GM23248 (cell line): ENCODE results near the gene OR2AE1. TPM values are rescaled to one million over a fixed set of nuclear protein-coding genes. Genes with fewer than 3 reads are reported as not detected.

ENCODE experiments used
- DNase-seq: peaks from one replicate; pipeline ENCODE4 v3.0.0-alpha.2; 2015
- H2AFZ ChIP-seq: fragments of 200-600 bp; sonication (generic); 2 replicates; pipeline ENCODE4 v1.6.1; 2016; ENCODE audit warnings: antibody characterized with exemption
- H3F3A ChIP-seq: fragments of 200-600 bp; sonication (generic); 2 replicates; pipeline ENCODE4 v1.6.1; 2016; ENCODE audit warnings: mild to moderate bottlenecking, antibody characterized with exemption, mixed run types; ENCODE audit not compliant: insufficient read depth
- H3K27ac ChIP-seq: fragments of 200-600 bp; sonication (generic); 2 replicates; pipeline ENCODE4 v1.5.1; 2016; ENCODE audit warnings: mild to moderate bottlenecking
- H3K27me3 ChIP-seq: fragments of 200-600 bp; sonication (generic); replicated peaks from 2 replicates; pipeline ENCODE4 v1.6.1; 2016; ENCODE audit warnings: mild to moderate bottlenecking; ENCODE audit not compliant: insufficient read depth
- H3K36me3 ChIP-seq: fragments of 200-600 bp; sonication (generic); 2 replicates; pipeline ENCODE4 v1.6.1; 2016; ENCODE audit warnings: low read depth, mild to moderate bottlenecking
- H3K4me1 ChIP-seq: fragments of 200-600 bp; sonication (generic); 2 replicates; pipeline ENCODE4 v1.6.1; 2016; ENCODE audit warnings: mild to moderate bottlenecking; ENCODE audit not compliant: insufficient read depth
- H3K4me2 ChIP-seq: fragments of 200-600 bp; sonication (generic); one replicate; pipeline ENCODE4 v1.6.1; 2016; ENCODE audit warnings: mild to moderate bottlenecking; ENCODE audit not compliant: unreplicated experiment
- H3K4me3 ChIP-seq: fragments of 200-600 bp; sonication (generic); 2 replicates; pipeline ENCODE4 v1.5.1; 2016; ENCODE audit warnings: mild to moderate bottlenecking
- H3K79me2 ChIP-seq: fragments of 200-600 bp; sonication (generic); 2 replicates; pipeline ENCODE4 v1.6.1; 2016; ENCODE audit warnings: mild to moderate bottlenecking; ENCODE audit not compliant: insufficient read depth
- H3K9ac ChIP-seq: fragments of 200-600 bp; sonication (generic); 2 replicates; pipeline ENCODE4 v1.6.1; 2016; ENCODE audit warnings: mild to moderate bottlenecking
- H3K9me2 ChIP-seq: fragments of 200-600 bp; sonication (generic); 2 replicates; pipeline ENCODE4 v1.6.1; 2016; ENCODE audit warnings: mixed run types, mild to moderate bottlenecking, moderate library complexity; ENCODE audit not compliant: insufficient read depth
- H3K9me3 ChIP-seq: fragments of 200-600 bp; sonication (generic); one replicate; pipeline ENCODE4 v1.6.1; 2017; ENCODE audit warnings: low read depth
- H4K20me1 ChIP-seq: fragments of 200-600 bp; sonication (generic); 2 replicates; pipeline ENCODE4 v1.6.0; 2016; ENCODE audit not compliant: insufficient read depth
- EZH2 ChIP-seq: fragments of 200-600 bp; sonication (generic); IDR thresholded peaks from 2 replicates; pipeline ENCODE4 v1.6.1; 2018; ENCODE audit warnings: antibody characterized with exemption, mild to moderate bottlenecking; ENCODE audit not compliant: insufficient read depth, poor library complexity, severe bottlenecking
- EZH2phosphoT487 ChIP-seq: fragments of 200-600 bp; sonication (generic); IDR thresholded peaks from 2 replicates; pipeline ENCODE4 v1.6.1; 2018; ENCODE audit warnings: antibody characterized with exemption, moderate library complexity, mild to moderate bottlenecking, low read depth; ENCODE audit not compliant: insufficient read depth
- WGBS, 2 experiments: methylation state at CpG; one replicate each; pipeline ENCODE4 v1.1.6; 2015 to 2017; ENCODE audit warnings: low lambda C conversion rate in 2 of 2, low coverage in 1 of 2; ENCODE audit errors: missing lambda C conversion rate in 2 of 2; 5-methylcytosine and 5-hydroxymethylcytosine counted together
- in situ Hi-C: fragments of 300-500 bp; cut with MboI; formaldehyde crosslinking; loops from 2 replicates; pipeline ENCODE4 v1.15.0; 2020
- polyA plus RNA-seq: library from polyadenylated mRNA; unstranded; fragments of >200 nt; fragmentation: Nextera tagmentation; extraction: Ambion mirVana; gene quantifications from 2 replicates; pipeline ENCODE4 v1.2.1, GENCODE V29; 2016
- total RNA-seq: library from RNA; depleted of rRNA; stranded (reverse); fragments of >200 nt; shearing (Covaris generic); gene quantifications from 2 replicates; pipeline ENCODE4 v1.2.3, GENCODE V29; 2014; rRNA removed

The OR2AE1 gene, protein sequence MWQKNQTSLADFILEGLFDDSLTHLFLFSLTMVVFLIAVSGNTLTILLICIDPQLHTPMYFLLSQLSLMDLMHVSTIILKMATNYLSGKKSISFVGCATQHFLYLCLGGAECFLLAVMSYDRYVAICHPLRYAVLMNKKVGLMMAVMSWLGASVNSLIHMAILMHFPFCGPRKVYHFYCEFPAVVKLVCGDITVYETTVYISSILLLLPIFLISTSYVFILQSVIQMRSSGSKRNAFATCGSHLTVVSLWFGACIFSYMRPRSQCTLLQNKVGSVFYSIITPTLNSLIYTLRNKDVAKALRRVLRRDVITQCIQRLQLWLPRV
- total RNA-seq (not detected in 2 replicates), polyA plus RNA-seq (not detected in 2 replicates)

DNA sequence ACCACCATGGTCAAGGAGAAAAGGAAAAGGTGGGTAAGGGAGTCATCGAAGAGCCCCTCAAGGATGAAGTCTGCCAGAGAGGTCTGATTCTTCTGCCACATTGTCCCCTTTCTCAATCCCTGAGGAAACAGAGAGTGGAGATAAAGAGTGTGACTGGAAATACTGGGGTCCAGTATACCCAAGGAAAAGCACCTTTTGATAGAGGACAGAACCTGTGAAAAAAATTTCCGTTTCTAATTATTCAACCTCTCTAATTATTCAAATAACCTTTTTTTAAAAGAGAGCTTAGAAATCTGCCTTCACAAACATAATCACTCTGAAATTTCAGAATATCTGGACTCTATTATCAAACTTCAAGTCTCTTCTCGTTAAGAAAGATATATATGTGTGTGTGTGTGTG lies at the start of gene OR2AE1:
OR2AE1 (minus strand) TSS at position 101 of the 400 bp plus-strand sequence; CDS start at position 101, 0 bp downstream.
- H3F3A ChIP-seq = no peaks in the 10 kb centered on the region
- no peaks in the 10 kb centered on the region for H3K36me3 ChIP-seq
- in situ Hi-C loops = no loop called here
- H3K9me3 ChIP-seq = no peaks in the 10 kb centered on the region
- DNase-seq = no peak
- no peak within 1 kb of the TSS for H3K4me2 ChIP-seq
- no peaks in the 10 kb centered on the region for H3K27me3 ChIP-seq
- no peaks in the 10 kb centered on the region for H3K79me2 ChIP-seq
- no peaks in the 10 kb centered on the region for H4K20me1 ChIP-seq
- H3K9me2 ChIP-seq = no peaks in the 10 kb centered on the region
- no peaks in the 10 kb centered on the region for H3K4me1 ChIP-seq
- TF ChIP-seq EZH2 (no peak), EZH2phosphoT487 (no peak)
- no peak within 1 kb of the TSS for H3K9ac ChIP-seq
- H3K27ac ChIP-seq = no peak within 1 kb of the TSS
- H3K4me3 ChIP-seq = no peak within 1 kb of the TSS
- no peak within 1 kb of the TSS for H2AFZ ChIP-seq
- 43 to 63% methylated on average over 3 of the region's 3 CpGs for WGBS, 2 experiments

DNA sequence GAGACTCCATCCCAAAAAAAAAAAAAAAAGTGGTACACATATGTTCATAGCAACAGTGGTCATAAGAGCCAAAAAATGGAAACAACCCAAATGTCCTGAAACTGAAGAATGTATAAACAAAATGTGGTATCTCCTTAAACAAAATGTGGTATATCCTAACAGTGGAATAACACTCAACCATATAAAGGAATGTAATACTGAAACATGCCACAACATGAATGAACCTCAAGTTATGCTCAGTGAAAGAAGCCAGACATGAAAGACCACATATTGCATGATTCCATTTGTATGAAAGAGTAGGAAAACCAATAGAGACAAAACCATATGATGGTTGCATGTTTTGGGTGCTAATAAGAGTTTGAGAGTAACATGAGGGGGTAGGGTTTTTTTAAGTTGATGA lies 49.5 kb upstream of the OR2AE1 start:
- H3K4me2 ChIP-seq = no peak overlapping the region
- no peak overlapping the region for H2AFZ ChIP-seq
- no peak overlapping the region for H3K9ac ChIP-seq
- no peak for DNase-seq
- H4K20me1 ChIP-seq = no peaks in the 10 kb centered on the region
- H3K9me3 ChIP-seq = no peaks in the 10 kb centered on the region
- in situ Hi-C loops = no loop called here
- no peaks in the 10 kb centered on the region for H3F3A ChIP-seq
- H3K27me3 ChIP-seq = no peaks in the 10 kb centered on the region
- no peak overlapping the region for H3K27ac ChIP-seq
- H3K4me3 ChIP-seq = no peak overlapping the region
- TF ChIP-seq EZH2 = no peak
- TF ChIP-seq EZH2phosphoT487 = no peak
- no peaks in the 10 kb centered on the region for H3K4me1 ChIP-seq
- H3K79me2 ChIP-seq = no peaks in the 10 kb centered on the region
- H3K9me2 ChIP-seq = no peaks in the 10 kb centered on the region
- peaks cover 3% of the 10 kb centered on the region; the same call in 1 of the 2 replicates for H3K36me3 ChIP-seq

DNA sequence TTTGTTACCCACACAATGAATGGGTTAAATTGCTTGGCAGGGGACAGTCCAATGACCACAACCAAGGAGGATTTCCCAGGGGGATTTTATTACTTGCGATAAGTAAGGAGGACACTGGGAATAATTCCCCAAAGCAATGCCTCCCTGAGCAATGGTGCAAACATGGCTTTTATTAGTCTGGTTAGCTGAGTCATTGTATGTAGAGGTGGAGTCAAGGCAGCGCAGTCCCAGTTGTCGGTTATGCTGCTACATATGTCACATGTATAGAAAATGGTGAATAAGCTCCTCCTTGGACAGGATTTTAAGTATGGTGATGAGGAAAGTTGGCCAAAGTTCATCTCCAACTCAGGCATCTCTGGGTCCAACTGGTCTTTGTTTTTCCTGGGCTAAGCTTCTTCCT lies 46.4 kb upstream of the OR2AE1 start:
- in situ Hi-C loops = no loop called here

DNA sequence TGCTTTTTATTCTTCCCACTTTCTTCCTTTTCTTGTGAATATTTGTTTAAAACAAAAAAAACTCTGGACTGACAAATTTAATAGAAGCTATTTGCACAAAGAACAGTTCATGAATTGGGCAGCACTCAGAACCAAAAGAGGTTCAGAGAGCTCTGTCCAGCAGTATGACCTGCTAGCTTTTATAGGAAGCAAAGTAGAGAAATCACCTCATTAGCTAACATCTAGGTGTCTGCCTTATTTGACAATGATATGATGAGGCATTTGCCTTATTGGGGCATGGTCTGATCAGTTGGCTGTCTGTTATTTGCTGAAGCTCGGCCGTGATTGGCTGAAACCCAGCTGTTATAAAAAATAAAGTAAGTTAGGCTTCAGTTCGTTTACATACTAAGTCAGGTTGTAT lies 43.3 kb upstream of the OR2AE1 start:
- 73 to 85% methylated on average over 3 of the region's 3 CpGs for WGBS, 2 experiments
- in situ Hi-C loops = no loop called here
- peak overlapping the region; percentile 82 for H3K27ac ChIP-seq

More for the DNA sequence above, 46.4 kb upstream of the OR2AE1 start:
- Histone ChIP-seq H2AFZ (no peak overlapping the region), H3K36me3 (peaks cover 3% of the 10 kb centered on the region; the same call in 1 of the 2 replicates), H3K4me2 (no peak overlapping the region), H3K9me3 (no peaks in the 10 kb centered on the region), H3K27me3 (no peaks in the 10 kb centered on the region), H3K27ac (no peak overlapping the region), H3K4me3 (no peak overlapping the region), H4K20me1 (no peaks in the 10 kb centered on the region), H3F3A (peaks cover 6% of the 10 kb centered on the region; the same call in 1 of the 2 replicates), H3K4me1 (0 out of 2 replicates have a peak, but pooled peaks cover 7% of the 10 kb centered on the region), H3K9ac (no peak overlapping the region), H3K79me2 (peaks cover 21% of the 10 kb centered on the region), H3K9me2 (no peaks in the 10 kb centered on the region)
- 67 to 81% methylated on average over 3 of the region's 3 CpGs for WGBS, 2 experiments
- TF ChIP-seq EZH2 (no peak), EZH2phosphoT487 (no peak)
- DNase-seq = no peak

More for the DNA sequence above, 43.3 kb upstream of the OR2AE1 start:
- H3K9ac ChIP-seq = peak overlapping the region; percentile 88
- DNase-seq = peak; percentile 29
- H3K79me2 ChIP-seq = peaks cover 51% of the 10 kb centered on the region
- H3K4me2 ChIP-seq = peak overlapping the region; percentile 98
- no peaks in the 10 kb centered on the region for H3K27me3 ChIP-seq
- H2AFZ ChIP-seq = peak overlapping the region; percentile 98
- no peaks in the 10 kb centered on the region for H3K9me2 ChIP-seq
- no peaks in the 10 kb centered on the region for H3K9me3 ChIP-seq
- H3K36me3 ChIP-seq = peaks cover 3% of the 10 kb centered on the region; the same call in 1 of the 2 replicates
- H3F3A ChIP-seq = peaks cover 12% of the 10 kb centered on the region; the same call in 1 of the 2 replicates
- H4K20me1 ChIP-seq = no peaks in the 10 kb centered on the region
- H3K4me1 ChIP-seq = peaks cover 28% of the 10 kb centered on the region
- H3K4me3 ChIP-seq = peak overlapping the region; percentile 86
- TF ChIP-seq EZH2phosphoT487 (no peak), EZH2 (no peak)
